Brain microvascular endothelial cell (primary cell): ENCODE measurements around the gene NFKBIA.
A peak's percentile ranks its signal among the peaks of the same experiment; 100 is the strongest.
"Not testable (repeated sequence)": the region's sequence is repeated elsewhere in the genome, so short reads cannot be mapped to it uniquely, and the experiment has no call there.

Experiments used
- DNase-seq: peaks from one replicate; pipeline ENCODE4 v3.0.0-alpha.2; 2020
- H3K27ac ChIP-seq: fragments of 250-450 bp; sonication (Bioruptor Pico); 2 replicates; pipeline ENCODE4 v1.5.1; 2020; ENCODE audit warnings: mild to moderate bottlenecking, moderate library complexity
- H3K27me3 ChIP-seq: fragments of 250-450 bp; sonication (Bioruptor Pico); replicated peaks from 2 replicates; pipeline ENCODE4 v1.5.1; 2020; ENCODE audit warnings: mild to moderate bottlenecking
- H3K36me3 ChIP-seq: fragments of 250-450 bp; sonication (Bioruptor Pico); replicated peaks from 2 replicates; pipeline ENCODE4 v1.5.1; 2020; ENCODE audit warnings: mild to moderate bottlenecking
- H3K4me3 ChIP-seq: 2 replicates; pipeline ENCODE4 v1.5.1; 2011; ENCODE audit warnings: low read depth, mild to moderate bottlenecking, control low read depth, low read length, moderate library complexity
- CTCF ChIP-seq: IDR thresholded peaks from 2 replicates; pipeline ENCODE4 v1.5.1; 2011; ENCODE audit warnings: low read depth, mild to moderate bottlenecking, moderate library complexity, low read length, control low read depth, inconsistent platforms; ENCODE audit errors: missing control alignments
- in situ Hi-C: cut with HindIII; loops from 2 replicates; pipeline ENCODE4 v1.10.0; 2017; ENCODE audit warnings: low sequenced_read_pairs, low pct_ligation_motif_present

The NFKBIA gene

GRCh38 chr14:35362450-35362849, 42.1 kb downstream of the NFKBIA start:
- Histone ChIP-seq H3K27me3 (no peaks in the 10 kb centered on the region), H3K36me3 (no peaks in the 10 kb centered on the region), H3K27ac (no peak overlapping the region), H3K4me3 (no peak overlapping the region)
- in situ Hi-C loops, result no loop called here
- no peak for DNase-seq
- TF ChIP-seq CTCF, result no peak

GRCh38 chr14:35361141-35361480, 43.4 kb downstream of the NFKBIA start:
- H3K4me3 ChIP-seq, result no peak overlapping the region
- no peaks in the 10 kb centered on the region for H3K27me3 ChIP-seq
- no peaks in the 10 kb centered on the region for H3K36me3 ChIP-seq
- H3K27ac ChIP-seq, result no peak overlapping the region
- no peak for TF ChIP-seq CTCF
- no peak for DNase-seq
- in situ Hi-C loops, result no loop called here

- H3K4me3 ChIP-seq, DNase-seq, H3K27me3 ChIP-seq, H3K27ac ChIP-seq, in situ Hi-C loops, H3K36me3 ChIP-seq: not testable (repeated sequence)
Observed at GRCh38 chr14:35359655-35360054, 44.9 kb downstream of the NFKBIA start.

- no peak overlapping the region for H3K4me3 ChIP-seq
- in situ Hi-C loops, result no loop called here
- no peak for TF ChIP-seq CTCF
- H3K27me3 ChIP-seq, result no peaks in the 10 kb centered on the region
- no peaks in the 10 kb centered on the region for H3K36me3 ChIP-seq
- peak; percentile 32 for DNase-seq
- H3K27ac ChIP-seq, result peak overlapping the region; percentile 44
Observed at GRCh38 chr14:35355981-35356841, 48.3 kb downstream of the NFKBIA start.

GRCh38 chr14:35355235-35355634, 49.3 kb downstream of the NFKBIA start:
- in situ Hi-C loops, DNase-seq, H3K36me3 ChIP-seq, H3K4me3 ChIP-seq, H3K27ac ChIP-seq, H3K27me3 ChIP-seq: not testable (repeated sequence)

GRCh38 chr14:35353409-35354172, 51.0 kb downstream of the NFKBIA start:
- H3K36me3 ChIP-seq, result no peaks in the 10 kb centered on the region
- no peaks in the 10 kb centered on the region for H3K27me3 ChIP-seq
- DNase-seq, result no peak
- H3K4me3 ChIP-seq, result no peak overlapping the region
- no peak overlapping the region for H3K27ac ChIP-seq
- TF ChIP-seq CTCF, result no peak
- in situ Hi-C loops, result no loop called here
